ENCODE data around the gene GRM8.
"Not testable (repeated sequence)": the region's sequence is repeated elsewhere in the genome, so short reads cannot be mapped to it uniquely, and the experiment has no call there.

Gene GRM8

GRCh38 chr7:126979722-126980121 is 273.0 kb downstream of the GRM8 start:
- H3K4me1 Mint-ChIP-seq (ENCODE audit: low read depth): no peaks in the 10 kb centered on the region
- H3K36me3 Mint-ChIP-seq (ENCODE audit: low read depth): no peaks in the 10 kb centered on the region
- no peak overlapping the region for H3K27ac Mint-ChIP-seq
- no peaks in the 10 kb centered on the region for H3K9me3 Mint-ChIP-seq
- no peak overlapping the region for H3K4me3 Mint-ChIP-seq
- H3K27me3 Mint-ChIP-seq: peaks cover 5% of the 10 kb centered on the region

- peaks cover 5% of the 10 kb centered on the region for H3K27me3 Mint-ChIP-seq
- no peaks in the 10 kb centered on the region for H3K9me3 Mint-ChIP-seq
- no peak overlapping the region for H3K4me3 Mint-ChIP-seq
- H3K36me3 Mint-ChIP-seq (ENCODE audit: low read depth): no peaks in the 10 kb centered on the region
- H3K27ac Mint-ChIP-seq: no peak overlapping the region
- H3K4me1 Mint-ChIP-seq (ENCODE audit: low read depth): no peaks in the 10 kb centered on the region
Observed at GRCh38 chr7:126978865-126979264, 273.9 kb downstream of the GRM8 start.

GRCh38 chr7:126973066-126973465 is 279.7 kb downstream of the GRM8 start:
- H3K36me3 Mint-ChIP-seq (ENCODE audit: low read depth): no peaks in the 10 kb centered on the region
- H3K9me3 Mint-ChIP-seq: no peaks in the 10 kb centered on the region
- no peak overlapping the region for H3K27ac Mint-ChIP-seq
- peaks cover 5% of the 10 kb centered on the region for H3K27me3 Mint-ChIP-seq
- H3K4me1 Mint-ChIP-seq (ENCODE audit: low read depth): no peaks in the 10 kb centered on the region
- H3K4me3 Mint-ChIP-seq: no peak overlapping the region

- H3K4me1 Mint-ChIP-seq (ENCODE audit: low read depth): no peaks in the 10 kb centered on the region
- H3K4me3 Mint-ChIP-seq: no peak overlapping the region
- H3K27me3 Mint-ChIP-seq: peaks cover 5% of the 10 kb centered on the region
- no peaks in the 10 kb centered on the region for H3K36me3 Mint-ChIP-seq (ENCODE audit: low read depth)
- H3K9me3 Mint-ChIP-seq: no peaks in the 10 kb centered on the region
- H3K27ac Mint-ChIP-seq: no peak overlapping the region
Observed at GRCh38 chr7:126972571-126972970, 280.2 kb downstream of the GRM8 start.

GRCh38 chr7:126959649-126960048 is 293.1 kb downstream of the GRM8 start:
- H3K4me3 Mint-ChIP-seq: no peak overlapping the region
- H3K27ac Mint-ChIP-seq: no peak overlapping the region
- no peaks in the 10 kb centered on the region for H3K4me1 Mint-ChIP-seq (ENCODE audit: low read depth)
- no peaks in the 10 kb centered on the region for H3K36me3 Mint-ChIP-seq (ENCODE audit: low read depth)
- peaks cover 6% of the 10 kb centered on the region for H3K27me3 Mint-ChIP-seq
- H3K9me3 Mint-ChIP-seq: no peaks in the 10 kb centered on the region

- H3K4me1 Mint-ChIP-seq (ENCODE audit: low read depth): no peaks in the 10 kb centered on the region
- H3K4me3 Mint-ChIP-seq: no peak overlapping the region
- no peaks in the 10 kb centered on the region for H3K9me3 Mint-ChIP-seq
- no peak overlapping the region for H3K27ac Mint-ChIP-seq
- H3K36me3 Mint-ChIP-seq (ENCODE audit: low read depth): no peaks in the 10 kb centered on the region
- peaks cover 6% of the 10 kb centered on the region for H3K27me3 Mint-ChIP-seq
Observed at GRCh38 chr7:126958367-126958766, 294.4 kb downstream of the GRM8 start.

- H3K27ac Mint-ChIP-seq: no peak overlapping the region
- H3K4me3 Mint-ChIP-seq: no peak overlapping the region
- no peaks in the 10 kb centered on the region for H3K36me3 Mint-ChIP-seq (ENCODE audit: low read depth)
- no peaks in the 10 kb centered on the region for H3K4me1 Mint-ChIP-seq (ENCODE audit: low read depth)
- no peaks in the 10 kb centered on the region for H3K9me3 Mint-ChIP-seq
- peaks cover 6% of the 10 kb centered on the region for H3K27me3 Mint-ChIP-seq
Observed at GRCh38 chr7:126957443-126957842, 295.3 kb downstream of the GRM8 start.

GRCh38 chr7:126953461-126953860 is 299.3 kb downstream of the GRM8 start:
- Mint-ChIP-seq H3K4me1 (ENCODE audit: low read depth) (no peaks in the 10 kb centered on the region), H3K27ac (no peak overlapping the region)

GRCh38 chr7:126948664-126949063 is 304.1 kb downstream of the GRM8 start:
- H3K27ac Mint-ChIP-seq: no peak overlapping the region
- no peaks in the 10 kb centered on the region for H3K4me1 Mint-ChIP-seq (ENCODE audit: low read depth)
- no peaks in the 10 kb centered on the region for H3K27me3 Mint-ChIP-seq
- no peaks in the 10 kb centered on the region for H3K36me3 Mint-ChIP-seq (ENCODE audit: low read depth)
- H3K4me3 Mint-ChIP-seq: no peak overlapping the region
- no peaks in the 10 kb centered on the region for H3K9me3 Mint-ChIP-seq

More at GRCh38 chr7:126953461-126953860, 299.3 kb downstream of the GRM8 start:
- Mint-ChIP-seq H3K4me3 (no peak overlapping the region), H3K36me3 (ENCODE audit: low read depth) (no peaks in the 10 kb centered on the region), H3K27me3 (no peaks in the 10 kb centered on the region), H3K9me3 (no peaks in the 10 kb centered on the region)

- Mint-ChIP-seq H3K27me3 (no peaks in the 10 kb centered on the region), H3K4me1 (ENCODE audit: low read depth) (no peaks in the 10 kb centered on the region), H3K36me3 (ENCODE audit: low read depth) (no peaks in the 10 kb centered on the region), H3K4me3 (no peak overlapping the region), H3K27ac (no peak overlapping the region), H3K9me3 (no peaks in the 10 kb centered on the region)
Observed at GRCh38 chr7:126940723-126941307, 311.9 kb downstream of the GRM8 start.

GRCh38 chr7:126937171-126937570 is 315.6 kb downstream of the GRM8 start:
- Mint-ChIP-seq H3K4me3 (no peak overlapping the region), H3K4me1 (ENCODE audit: low read depth) (no peaks in the 10 kb centered on the region), H3K9me3 (no peaks in the 10 kb centered on the region), H3K27ac (no peak overlapping the region), H3K27me3 (peaks cover 10% of the 10 kb centered on the region), H3K36me3 (ENCODE audit: low read depth) (no peaks in the 10 kb centered on the region)

- Mint-ChIP-seq H3K27ac (no peak overlapping the region), H3K4me1 (ENCODE audit: low read depth) (no peaks in the 10 kb centered on the region), H3K4me3 (no peak overlapping the region), H3K36me3 (ENCODE audit: low read depth) (no peaks in the 10 kb centered on the region), H3K9me3 (peaks cover 3% of the 10 kb centered on the region), H3K27me3 (peaks cover 13% of the 10 kb centered on the region)
Observed at GRCh38 chr7:126931581-126931980, 321.2 kb downstream of the GRM8 start.

- no peaks in the 10 kb centered on the region for H3K4me1 Mint-ChIP-seq (ENCODE audit: low read depth)
- H3K27ac Mint-ChIP-seq: no peak overlapping the region
- peaks cover 13% of the 10 kb centered on the region for H3K27me3 Mint-ChIP-seq
- no peak overlapping the region for H3K4me3 Mint-ChIP-seq
- no peaks in the 10 kb centered on the region for H3K36me3 Mint-ChIP-seq (ENCODE audit: low read depth)
- H3K9me3 Mint-ChIP-seq: peaks cover 3% of the 10 kb centered on the region
Observed at GRCh38 chr7:126930166-126930565, 322.6 kb downstream of the GRM8 start.

GRCh38 chr7:126924477-126924876 is 328.3 kb downstream of the GRM8 start:
- Mint-ChIP-seq H3K27ac (no peak overlapping the region), H3K27me3 (peaks cover 7% of the 10 kb centered on the region), H3K4me3 (no peak overlapping the region)

GRCh38 chr7:126911627-126912026 is 341.1 kb downstream of the GRM8 start:
- not testable (repeated sequence) for H3K9me3 Mint-ChIP-seq; H3K27ac Mint-ChIP-seq; H3K4me3 Mint-ChIP-seq; H3K36me3 Mint-ChIP-seq (ENCODE audit: low read depth); H3K4me1 Mint-ChIP-seq (ENCODE audit: low read depth)
- H3K27me3 Mint-ChIP-seq: peaks cover 11% of the 10 kb centered on the region

More at GRCh38 chr7:126924477-126924876, 328.3 kb downstream of the GRM8 start:
- Mint-ChIP-seq H3K36me3 (ENCODE audit: low read depth) (no peaks in the 10 kb centered on the region), H3K4me1 (ENCODE audit: low read depth) (no peaks in the 10 kb centered on the region), H3K9me3 (peaks cover 3% of the 10 kb centered on the region)

- not testable (repeated sequence) for H3K36me3 Mint-ChIP-seq (ENCODE audit: low read depth); H3K27ac Mint-ChIP-seq; H3K9me3 Mint-ChIP-seq; H3K4me1 Mint-ChIP-seq (ENCODE audit: low read depth); H3K4me3 Mint-ChIP-seq
- H3K27me3 Mint-ChIP-seq: peaks cover 14% of the 10 kb centered on the region
Observed at GRCh38 chr7:126908564-126908963, 344.2 kb downstream of the GRM8 start.
